T-cell (primary cell): ENCODE measurements around the gene SLC44A5. TPM values are rescaled to one million over a fixed set of nuclear protein-coding genes. Genes with fewer than 3 reads are reported as not detected.

ENCODE experiments used
- ATAC-seq, 4 experiments: fragments of 200-7000 bp in 3 of 4; fragments of 150-1000 bp in 1 of 4; cut with Tn5 transposase; replicated peaks in 1 of 4; 1 replicate in 3 of 4; 2 replicates in 1 of 4; pipeline ENCODE4 v1.10.0; 2021; ENCODE audit warnings: moderate library complexity in 3 of 4, mild to moderate bottlenecking in 2 of 4, moderate number of reproducible peaks in 1 of 4
- CTCF ChIA-PET, 2 donors: fragments of 300-600 bp; sonication (Branson Sonifier 250); formaldehyde crosslinking; loops; one replicate each; lab custom pipeline; 2022; ENCODE audit warnings: antibody characterized with exemption in 2 of 2; lab: Charles Lee
- POLR2A ChIA-PET, 2 donors: fragments of 300-600 bp; sonication (Branson Sonifier 250); formaldehyde crosslinking; loops; one replicate each; lab custom pipeline; 2022; ENCODE audit warnings: antibody characterized with exemption in 2 of 2; lab: Charles Lee
- DNase-seq, 35 experiments: peaks; one replicate each; pipeline versions ENCODE4 v3.0.0 to v3.0.0-alpha.2; 2013 to 2023
- H3K27ac ChIP-seq: one replicate; pipeline ENCODE4 v1.5.1; 2013; ENCODE audit warnings: low read length
- H3K27me3 ChIP-seq, 2 experiments: replicated peaks in 1 of 2; 1 replicate in 1 of 2; 2 replicates in 1 of 2; pipeline versions ENCODE4 v1.6.1 to v1.7.0; 2013; ENCODE audit warnings: low read length in 1 of 2, mixed read lengths in 1 of 2; ENCODE audit not compliant: control insufficient read depth in 2 of 2, insufficient read depth in 2 of 2; ENCODE audit errors: extremely low read depth in 1 of 2
- H3K36me3 ChIP-seq, 2 donors: 1 replicate in 1 of 2; 2 replicates in 1 of 2; pipeline versions ENCODE4 v1.6.1 to v1.7.0; 2013; ENCODE audit warnings: low read length in 1 of 2; ENCODE audit not compliant: control insufficient read depth in 2 of 2, insufficient read depth in 1 of 2; ENCODE audit errors: extremely low read depth in 1 of 2
- H3K4me1 ChIP-seq, 2 experiments: 1 replicate in 1 of 2; 2 replicates in 1 of 2; pipeline versions ENCODE4 v1.6.1 to v1.7.0; 2013; ENCODE audit warnings: low read length in 2 of 2, mixed read lengths in 1 of 2; ENCODE audit not compliant: insufficient read depth in 2 of 2, control insufficient read depth in 1 of 2; ENCODE audit errors: extremely low read depth in 1 of 2
- H3K4me3 ChIP-seq, 2 donors: 1 replicate in 1 of 2; 2 replicates in 1 of 2; pipeline versions ENCODE4 v1.5.1 to v1.7.0; 2013; ENCODE audit warnings: mild to moderate bottlenecking in 2 of 2, low read length in 1 of 2, moderate library complexity in 1 of 2; ENCODE audit not compliant: control insufficient read depth in 1 of 2; ENCODE audit errors: extremely low read depth in 1 of 2
- H3K9me3 ChIP-seq: 2 replicates; pipeline ENCODE4 v1.7.0; 2013
- H3K27ac Mint-ChIP-seq, 2 donors: one replicate each; pipeline ENCODE4 v1.8.0; 2020 to 2021; ENCODE audit warnings: mild to moderate bottlenecking in 2 of 2, mixed read lengths in 2 of 2
- H3K27me3 Mint-ChIP-seq, 2 donors: one replicate each; pipeline ENCODE4 v1.8.0; 2021 to 2022; ENCODE audit warnings: mixed read lengths in 2 of 2
- H3K36me3 Mint-ChIP-seq: one replicate; pipeline ENCODE4 v1.8.0; 2021; ENCODE audit warnings: mixed read lengths
- H3K4me1 Mint-ChIP-seq, 3 donors: one replicate each; pipeline ENCODE4 v1.8.0; 2020 to 2022; ENCODE audit warnings: mixed read lengths in 3 of 3, mild to moderate bottlenecking in 1 of 3
- H3K4me3 Mint-ChIP-seq, 3 donors: one replicate each; pipeline ENCODE4 v1.8.0; 2020 to 2022; ENCODE audit warnings: mild to moderate bottlenecking in 3 of 3, mixed read lengths in 3 of 3, moderate library complexity in 3 of 3
- H3K9me3 Mint-ChIP-seq, 3 donors: one replicate each; pipeline ENCODE4 v1.8.0; 2020 to 2022; ENCODE audit warnings: mixed read lengths in 3 of 3
- WGBS: methylation state at CpG from one replicate; pipeline ENCODE4 v1.1.5; 2013; ENCODE audit warnings: missing lambda C conversion rate; ENCODE audit not compliant: insufficient coverage; 5-methylcytosine and 5-hydroxymethylcytosine counted together
- total RNA-seq, 35 experiments: library from RNA in 6 of 35; stranded (reverse) in 6 of 35; fragments of 120-200 nt in 1 of 35; gene quantifications; one replicate each; pipeline versions ENCODE4 v1.2.1 to v1.2.4 and lab custom pipeline; 2013 to 2026

The SLC44A5 gene
- total RNA-seq, 5 donors from 2014 or later (not counting 1 experiment from before 2014, with no cell fraction given), result 0.06 to 2.4 (median 0.84) TPM; not detected in 1

GRCh38 chr1:75559136-75559535 is 51.8 kb downstream of the SLC44A5 start:
- Histone ChIP-seq H3K27me3 (no peaks in the 10 kb centered on the region), H3K27ac (no peak overlapping the region), H3K9me3 (no peaks in the 10 kb centered on the region), H3K36me3 (no peaks in the 10 kb centered on the region), H3K4me1 (no peaks in the 10 kb centered on the region), H3K4me3 (no peak overlapping the region)
- Mint-ChIP-seq H3K36me3 (no peaks in the 10 kb centered on the region), H3K4me1 (no peaks in the 10 kb centered on the region), H3K27ac (no peak overlapping the region), H3K9me3 (peaks cover 0 to 7% (median 0%) of the 10 kb centered on the region in 3 donors), H3K27me3 (no peaks in the 10 kb centered on the region), H3K4me3 (no peak overlapping the region)
- ATAC-seq, result no peak
- ChIA-PET POLR2A (no interaction called here), CTCF (no interaction called here)
- DNase-seq, result no peak
- no CpG with 5 or more reads among the region's 2 CpGs for WGBS

- Histone ChIP-seq H3K36me3 (no peaks in the 10 kb centered on the region), H3K27ac (no peak overlapping the region), H3K4me1 (no peaks in the 10 kb centered on the region), H3K27me3 (peaks cover 0 to 2% of the 10 kb centered on the region in 2 experiments), H3K9me3 (no peaks in the 10 kb centered on the region), H3K4me3 (no peak overlapping the region)
- Mint-ChIP-seq H3K4me3 (no peak overlapping the region), H3K36me3 (no peaks in the 10 kb centered on the region), H3K9me3 (peaks cover 0 to 7% (median 0%) of the 10 kb centered on the region in 3 donors), H3K4me1 (no peaks in the 10 kb centered on the region), H3K27ac (no peak overlapping the region), H3K27me3 (no peaks in the 10 kb centered on the region)
- ChIA-PET POLR2A (no interaction called here), CTCF (no interaction called here)
- ATAC-seq, result no peak
- WGBS, result no CpG with 5 or more reads among the region's 1 CpG
- DNase-seq, result no peak
Observed at GRCh38 chr1:75554870-75555269, 56.0 kb downstream of the SLC44A5 start.

- no CpG with 5 or more reads among the region's 2 CpGs for WGBS
- no peaks in the 10 kb centered on the region for H3K4me1 Mint-ChIP-seq
- ChIA-PET POLR2A (no interaction called here), CTCF (no interaction called here)
- H3K9me3 Mint-ChIP-seq, result peaks cover 0 to 7% (median 0%) of the 10 kb centered on the region in 3 donors
- H3K4me3 ChIP-seq, result no peak overlapping the region
- peaks cover 0 to 2% of the 10 kb centered on the region in 2 experiments for H3K27me3 ChIP-seq
- no peak overlapping the region for H3K27ac Mint-ChIP-seq
- H3K4me1 ChIP-seq, result no peaks in the 10 kb centered on the region
- H3K36me3 ChIP-seq, result no peaks in the 10 kb centered on the region
- DNase-seq (no peak), ATAC-seq (no peak)
- H3K27me3 Mint-ChIP-seq, result peaks cover 0 to 4% of the 10 kb centered on the region in 2 donors
- no peak overlapping the region for H3K27ac ChIP-seq
- H3K9me3 ChIP-seq, result no peaks in the 10 kb centered on the region
- H3K4me3 Mint-ChIP-seq, result no peak overlapping the region
- H3K36me3 Mint-ChIP-seq, result no peaks in the 10 kb centered on the region
Observed at GRCh38 chr1:75554181-75554580, 56.7 kb downstream of the SLC44A5 start.

- Histone ChIP-seq H3K9me3 (no peaks in the 10 kb centered on the region), H3K4me1 (no peaks in the 10 kb centered on the region), H3K27ac (no peak overlapping the region), H3K4me3 (no peak overlapping the region), H3K27me3 (peaks cover 0 to 2% of the 10 kb centered on the region in 2 experiments), H3K36me3 (no peaks in the 10 kb centered on the region)
- Mint-ChIP-seq H3K9me3 (peaks cover 0 to 7% (median 0%) of the 10 kb centered on the region in 3 donors), H3K4me3 (no peak overlapping the region), H3K27ac (no peak overlapping the region), H3K36me3 (no peaks in the 10 kb centered on the region), H3K4me1 (no peaks in the 10 kb centered on the region), H3K27me3 (peaks cover 0 to 4% of the 10 kb centered on the region in 2 donors)
- CTCF ChIA-PET, result no interaction called here
- ATAC-seq, result no peak
- DNase-seq, result no peak
- POLR2A ChIA-PET, result no interaction called here
Observed at GRCh38 chr1:75550559-75550958, 60.4 kb downstream of the SLC44A5 start.

GRCh38 chr1:75548721-75549480 is 62.0 kb downstream of the SLC44A5 start:
- Histone ChIP-seq H3K4me1 (no peaks in the 10 kb centered on the region), H3K4me3 (no peak overlapping the region), H3K27ac (no peak overlapping the region), H3K27me3 (peaks cover 0 to 2% of the 10 kb centered on the region in 2 experiments), H3K9me3 (no peaks in the 10 kb centered on the region), H3K36me3 (no peaks in the 10 kb centered on the region)
- H3K27ac Mint-ChIP-seq, result no peak overlapping the region
- ChIA-PET CTCF (interaction anchor here in 1 of 2 donors (0.6 kb wide), 1 partner anchor 311 kb away, joined by 4 read pairs; no protein-coding TSS in a partner anchor), POLR2A (interaction anchor here in 1 of 2 donors (0.6 kb wide), 1 partner anchor 77 kb away, joined by 3 read pairs; no protein-coding TSS in a partner anchor)
- peaks cover 0 to 11% of the 10 kb centered on the region in 2 donors for H3K27me3 Mint-ChIP-seq
- H3K36me3 Mint-ChIP-seq, result no peaks in the 10 kb centered on the region
- H3K4me3 Mint-ChIP-seq, result no peak overlapping the region
- H3K4me1 Mint-ChIP-seq, result no peaks in the 10 kb centered on the region
- WGBS, result no CpG with 5 or more reads among the region's 3 CpGs
- DNase-seq (no peak), ATAC-seq (no peak)
- H3K9me3 Mint-ChIP-seq, result peaks cover 0 to 3% (median 0%) of the 10 kb centered on the region in 3 donors

- no peaks in the 10 kb centered on the region for H3K27me3 ChIP-seq
- no peak overlapping the region for H3K4me3 ChIP-seq
- Mint-ChIP-seq H3K27ac (no peak overlapping the region), H3K27me3 (peaks cover 0 to 6% of the 10 kb centered on the region in 2 donors), H3K9me3 (peaks cover 0 to 3% (median 0%) of the 10 kb centered on the region in 3 donors), H3K4me3 (no peak overlapping the region), H3K36me3 (no peaks in the 10 kb centered on the region), H3K4me1 (no peaks in the 10 kb centered on the region)
- H3K27ac ChIP-seq, result no peak overlapping the region
- DNase-seq, result no peak
- H3K4me1 ChIP-seq, result no peaks in the 10 kb centered on the region
- ChIA-PET CTCF (interaction anchor here in 1 of 2 donors (0.6 kb wide), 1 partner anchor 227 kb away, joined by 5 read pairs; no protein-coding TSS in a partner anchor), POLR2A (no interaction called here)
- no peak for ATAC-seq
- H3K9me3 ChIP-seq, result no peaks in the 10 kb centered on the region
- H3K36me3 ChIP-seq, result no peaks in the 10 kb centered on the region
Observed at GRCh38 chr1:75543705-75544104, 67.2 kb downstream of the SLC44A5 start.
